CMK (cell line): ENCODE measurements around the gene ANG.
A peak's percentile ranks its signal among the peaks of the same experiment; 100 is the strongest.
"Not testable (repeated sequence)": the region's sequence is repeated elsewhere in the genome, so short reads cannot be mapped to it uniquely, and the experiment has no call there.

Experiments
- DNase-seq: peaks from one replicate; pipeline ENCODE4 v3.0.0-alpha.2; 2010; ENCODE audit warnings: low read depth

ANG gene

GRCh38 chr14:20699931-20700330, 11.4 kb downstream of the ANG start:
- DNase-seq, result no peak

GRCh38 chr14:20700965-20701364, 12.4 kb downstream of the ANG start:
- not testable (repeated sequence) for DNase-seq

DNA sequence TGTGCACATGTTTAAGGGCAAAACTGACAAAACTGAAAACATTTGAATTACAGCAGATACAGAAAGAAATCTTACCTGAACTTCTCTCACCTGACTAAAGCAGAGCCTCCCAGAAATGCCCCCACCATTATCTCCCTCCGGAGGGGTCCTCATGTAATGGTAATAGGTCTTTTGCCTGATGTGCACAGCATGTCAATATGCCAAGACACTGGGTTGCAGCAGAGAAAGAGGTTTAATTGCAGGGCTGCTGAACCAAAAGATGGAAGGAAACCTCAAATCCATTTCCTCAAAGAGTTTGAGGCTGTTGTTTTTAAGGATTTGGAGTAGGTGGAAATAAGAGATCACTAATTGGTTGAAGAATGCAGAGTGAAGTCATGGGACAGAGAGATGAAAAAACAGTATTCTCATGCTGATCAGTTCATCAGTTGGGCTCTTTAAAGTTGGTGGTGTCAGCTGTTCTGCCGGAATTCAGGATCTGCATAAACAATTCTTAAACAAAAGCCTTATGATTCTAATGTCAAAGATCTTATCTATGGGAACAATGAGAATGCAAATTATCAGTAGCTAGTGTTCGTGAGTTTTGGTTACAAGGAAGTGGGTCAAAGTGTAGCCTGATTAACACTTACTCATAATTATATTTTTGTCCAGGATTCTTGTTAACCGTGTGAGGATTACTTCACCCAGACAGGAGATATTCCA, 18.2 kb downstream of the ANG start:
- no peak for DNase-seq

DNA sequence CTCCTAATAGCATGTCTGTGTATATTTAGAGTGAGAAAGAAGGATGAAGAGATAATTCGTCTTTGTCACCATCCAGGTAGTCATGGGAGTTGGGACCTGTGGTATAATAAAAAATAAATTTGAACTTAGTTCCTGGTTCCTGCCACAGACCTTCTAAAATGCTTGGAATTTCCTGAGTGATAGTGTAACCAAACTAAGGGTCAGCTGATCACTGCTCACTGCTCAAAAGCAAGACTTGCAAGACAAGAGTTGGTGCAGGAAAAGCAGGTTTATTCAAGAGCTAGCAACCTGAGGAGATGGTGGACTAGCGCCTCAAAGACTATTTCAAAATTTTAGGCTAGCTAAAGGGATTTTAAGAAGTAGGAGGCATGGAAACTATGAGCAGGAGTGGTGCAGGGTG, 19.1 kb downstream of the ANG start:
- DNase-seq, result no peak

DNA sequence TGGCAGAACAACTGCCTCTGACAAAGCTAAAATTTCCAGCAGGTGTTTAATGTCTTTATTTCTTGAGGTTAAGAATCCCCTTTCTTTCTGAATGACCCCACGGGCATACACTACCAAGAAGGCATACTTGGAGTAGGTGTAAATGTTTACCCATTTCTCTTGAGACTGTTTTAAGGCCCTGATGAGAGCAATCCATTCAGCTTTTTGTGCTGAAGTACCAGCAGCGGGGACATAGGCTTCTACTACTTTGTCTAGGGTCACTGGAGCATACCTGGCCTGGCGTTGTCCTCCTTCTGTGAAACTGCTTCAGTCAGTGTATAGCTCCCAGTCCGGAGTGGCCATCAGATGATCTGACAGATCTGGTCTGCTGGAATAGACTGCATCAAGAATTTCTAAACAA, 22.7 kb downstream of the ANG start:
- no peak for DNase-seq

GRCh38 chr14:20711685-20712084, 23.1 kb downstream of the ANG start:
- DNase-seq, result peak; percentile 77

- DNase-seq, result no peak
Observed at GRCh38 chr14:20712904-20713303, 24.3 kb downstream of the ANG start.

DNA sequence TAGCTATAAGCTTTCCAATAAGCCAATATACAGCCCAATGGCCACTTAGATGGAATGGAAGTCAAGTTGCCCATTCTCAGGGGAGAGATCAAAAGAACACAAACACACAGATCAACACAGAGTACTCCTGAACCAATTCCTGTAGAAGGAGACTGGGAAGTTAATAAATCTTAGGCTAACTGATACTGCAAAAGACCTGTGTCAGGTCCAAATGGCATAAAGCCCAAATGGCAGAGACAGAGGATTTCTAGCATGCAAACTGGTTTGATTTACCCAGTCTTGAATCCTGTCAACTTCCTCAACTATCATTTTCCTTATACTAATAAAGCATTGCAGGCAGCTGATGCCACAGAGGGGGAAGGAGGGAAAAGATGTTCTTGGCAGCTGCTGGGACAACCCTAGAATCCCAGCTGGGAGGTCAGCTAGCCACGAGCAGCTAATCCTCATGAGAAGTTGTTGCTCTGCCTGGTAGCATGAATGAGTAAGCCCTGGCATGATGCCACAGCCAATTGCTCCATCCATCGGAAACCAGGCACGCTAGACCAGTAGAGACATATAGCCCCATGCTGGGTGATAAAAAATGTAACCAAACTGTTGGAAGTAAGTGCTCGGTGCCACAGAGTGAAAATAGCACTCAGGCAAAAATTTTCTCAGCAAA, 26.2 kb downstream of the ANG start:
- no peak for DNase-seq

DNA sequence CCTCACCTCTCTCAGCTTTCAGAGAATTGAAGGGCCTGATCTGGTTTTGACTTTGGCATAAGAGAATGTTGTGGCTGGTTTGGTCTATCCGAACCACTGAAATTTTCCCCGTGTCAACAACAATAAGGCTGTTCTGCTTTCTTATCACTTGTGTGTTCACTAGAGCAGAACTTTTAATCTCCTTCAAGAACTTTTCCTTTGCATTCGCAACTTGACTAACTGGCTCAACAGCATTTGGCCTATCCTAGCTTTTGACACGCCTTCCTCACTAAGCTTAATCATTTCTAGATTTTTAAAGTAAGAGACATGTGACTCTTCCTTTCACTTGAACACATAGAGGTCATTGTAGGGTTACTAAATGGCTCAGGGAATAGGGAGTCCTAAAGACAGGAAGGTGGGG, 31.2 kb downstream of the ANG start:
- DNase-seq, result no peak

- no peak for DNase-seq
Observed at GRCh38 chr14:20720741-20721140, 32.2 kb downstream of the ANG start.

GRCh38 chr14:20722016-20722415, 33.5 kb downstream of the ANG start:
- DNase-seq, result no peak

- no peak for DNase-seq
Observed at GRCh38 chr14:20723488-20723887, 34.9 kb downstream of the ANG start.

DNA sequence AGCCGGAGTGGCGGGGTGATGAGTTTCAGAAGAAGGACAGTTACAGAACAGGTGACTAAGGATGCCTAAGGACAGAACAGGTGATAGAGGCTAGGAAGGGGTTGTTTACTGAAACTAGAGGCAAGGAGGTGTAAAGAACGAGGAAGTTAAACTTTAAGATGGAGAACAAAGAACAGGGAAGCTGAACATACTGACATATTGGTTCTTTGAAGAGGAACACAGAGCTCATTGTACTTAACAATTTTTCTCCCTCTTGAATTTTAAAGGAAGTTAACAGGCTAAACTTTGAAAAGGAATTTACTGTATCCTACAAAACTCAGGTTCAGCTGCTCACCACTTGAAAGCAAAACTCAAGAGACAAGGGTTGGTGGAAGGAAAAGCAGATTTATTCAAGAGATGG, 37.6 kb downstream of the ANG start:
- DNase-seq, result not testable (repeated sequence)

- DNase-seq, result no peak
Observed at GRCh38 chr14:20726531-20726930, 38.0 kb downstream of the ANG start.

DNA sequence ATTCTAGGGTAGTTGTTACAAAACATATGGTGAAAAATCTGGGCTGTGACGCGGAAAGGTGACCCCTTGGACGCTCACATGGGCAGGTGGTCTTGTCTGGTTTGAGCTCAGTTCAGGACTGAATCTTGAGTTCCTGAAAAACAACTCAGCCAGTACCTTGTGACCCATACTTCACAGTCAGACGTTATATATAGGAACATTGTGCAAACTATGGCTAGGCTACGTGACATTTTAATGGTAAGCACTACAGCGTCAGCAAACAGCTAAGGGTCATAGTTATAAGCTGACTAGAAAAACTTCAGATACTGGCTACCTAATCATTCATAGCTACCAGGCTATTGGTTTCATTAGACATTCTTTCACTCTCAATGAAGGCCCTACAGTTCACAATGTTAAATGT, 42.3 kb downstream of the ANG start:
- no peak for DNase-seq

GRCh38 chr14:20732477-20732876, 43.9 kb downstream of the ANG start:
- DNase-seq, result no peak

DNA sequence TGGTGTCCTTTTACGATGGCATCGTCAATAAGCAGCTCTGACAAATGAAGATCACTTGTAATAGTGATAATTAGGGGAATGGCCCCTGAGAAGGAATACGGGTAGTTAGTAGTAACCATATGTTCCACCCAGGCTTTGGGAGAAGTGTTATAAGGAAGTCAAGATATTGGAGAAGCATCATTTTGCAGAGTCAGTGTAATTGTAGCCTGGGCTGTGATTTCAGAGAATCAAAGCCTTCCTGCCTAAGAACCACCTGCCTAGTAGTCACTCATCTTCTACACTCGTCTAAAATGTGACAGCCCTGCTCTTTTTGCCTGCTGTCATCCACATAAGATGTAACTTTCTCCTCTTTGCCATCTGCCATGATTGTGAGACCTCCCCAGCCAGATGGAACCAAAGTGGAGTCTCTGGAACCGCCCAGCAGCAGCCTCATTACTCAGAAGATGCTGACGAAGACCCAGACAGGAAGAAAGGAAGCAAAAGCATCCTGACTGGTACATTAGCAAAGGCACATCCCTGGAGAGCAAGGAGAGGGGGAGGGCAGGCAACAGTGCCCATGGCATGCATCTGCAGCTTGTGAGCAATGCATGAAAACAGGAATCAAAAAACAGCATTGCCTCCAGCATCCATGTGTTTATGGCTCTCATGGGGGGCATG, 44.5 kb downstream of the ANG start:
- no peak for DNase-seq

DNA sequence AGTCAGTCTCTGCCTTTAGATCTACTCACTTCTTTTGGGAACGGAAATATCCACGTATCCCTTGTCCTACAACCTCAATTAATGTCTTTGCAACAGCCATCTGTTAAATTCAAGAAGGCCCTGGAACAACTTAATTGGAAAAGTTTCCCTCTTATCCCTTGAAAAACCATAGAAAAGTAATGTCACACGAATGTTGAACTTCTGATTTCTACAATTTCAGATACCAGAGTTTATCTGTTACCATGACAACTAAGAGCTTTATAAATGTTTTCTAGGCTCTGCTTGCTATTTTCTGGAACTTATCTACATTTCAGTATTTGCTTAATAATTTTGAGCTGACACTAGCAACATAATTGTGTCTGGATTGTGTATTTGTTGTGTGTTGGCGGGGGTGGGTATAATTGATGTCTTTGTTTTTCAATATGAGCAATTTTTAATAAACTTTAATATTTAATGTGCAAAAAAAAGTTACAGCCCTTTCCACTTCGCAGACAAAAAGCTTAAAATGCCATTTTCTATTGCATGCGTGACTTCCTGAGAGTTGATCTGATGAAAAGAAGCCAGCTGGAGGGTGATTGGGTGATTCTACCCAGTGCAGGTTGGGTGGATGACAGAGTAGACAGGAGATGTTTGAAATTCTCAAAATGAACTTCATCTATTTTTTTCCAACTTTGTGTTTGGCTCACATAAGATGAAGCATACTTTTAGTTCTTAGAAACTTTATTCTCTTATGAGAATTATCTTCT, 45.3 kb downstream of the ANG start:
- no peak for DNase-seq

DNA sequence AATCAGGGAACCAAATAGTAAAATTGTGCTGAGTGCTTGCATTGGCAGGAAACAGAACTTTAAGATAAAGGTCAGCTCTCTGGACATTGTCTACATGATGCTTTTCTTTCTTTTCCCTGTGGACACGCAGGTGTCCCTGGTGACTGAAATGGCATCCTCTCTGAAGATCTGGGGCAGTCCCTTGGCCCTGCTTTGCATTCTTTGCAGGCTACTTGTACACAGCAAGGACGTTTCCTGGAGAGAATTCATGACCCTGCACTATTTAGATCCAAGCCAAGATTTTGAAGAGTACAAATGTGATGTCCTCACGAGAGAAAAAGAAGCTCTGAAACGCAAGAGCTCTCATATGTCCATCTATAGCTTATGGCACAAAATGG, 45.9 kb downstream of the ANG start:
- no peak for DNase-seq

GRCh38 chr14:20738292-20738691, 49.7 kb downstream of the ANG start:
- DNase-seq, result not testable (repeated sequence)

GRCh38 chr14:20742132-20742531, 53.6 kb downstream of the ANG start:
- no peak for DNase-seq

DNA sequence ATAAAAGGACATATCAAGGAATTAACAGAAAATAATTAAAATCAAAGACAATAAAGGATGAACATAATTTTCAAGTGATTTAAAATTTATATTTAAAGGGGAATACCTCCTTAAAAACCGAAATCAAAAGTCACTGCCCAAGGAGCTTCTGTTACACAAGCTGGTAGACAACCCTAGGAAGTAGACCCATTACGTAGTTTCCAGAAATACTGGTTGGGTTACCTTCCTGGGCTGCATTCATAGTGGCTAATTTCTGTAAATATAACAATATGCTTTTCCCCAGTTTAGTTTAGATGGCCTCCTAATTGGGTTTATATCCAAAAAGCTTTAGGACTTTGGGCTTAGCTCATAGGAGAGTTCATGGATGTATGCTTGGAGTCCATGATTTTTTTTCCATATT, 55.0 kb downstream of the ANG start:
- no peak for DNase-seq
